ENCODE results near the gene BICDL2. TPM values are rescaled to one million over a fixed set of nuclear protein-coding genes. Genes with fewer than 3 reads are reported as not detected.

The BICDL2 gene
- total and polyA plus RNA-seq, 2 of the 8 experiments (the other 6 are each of a cell fraction or from before 2014, with no cell fraction given): 7.3 to 15.9 TPM

DNA sequence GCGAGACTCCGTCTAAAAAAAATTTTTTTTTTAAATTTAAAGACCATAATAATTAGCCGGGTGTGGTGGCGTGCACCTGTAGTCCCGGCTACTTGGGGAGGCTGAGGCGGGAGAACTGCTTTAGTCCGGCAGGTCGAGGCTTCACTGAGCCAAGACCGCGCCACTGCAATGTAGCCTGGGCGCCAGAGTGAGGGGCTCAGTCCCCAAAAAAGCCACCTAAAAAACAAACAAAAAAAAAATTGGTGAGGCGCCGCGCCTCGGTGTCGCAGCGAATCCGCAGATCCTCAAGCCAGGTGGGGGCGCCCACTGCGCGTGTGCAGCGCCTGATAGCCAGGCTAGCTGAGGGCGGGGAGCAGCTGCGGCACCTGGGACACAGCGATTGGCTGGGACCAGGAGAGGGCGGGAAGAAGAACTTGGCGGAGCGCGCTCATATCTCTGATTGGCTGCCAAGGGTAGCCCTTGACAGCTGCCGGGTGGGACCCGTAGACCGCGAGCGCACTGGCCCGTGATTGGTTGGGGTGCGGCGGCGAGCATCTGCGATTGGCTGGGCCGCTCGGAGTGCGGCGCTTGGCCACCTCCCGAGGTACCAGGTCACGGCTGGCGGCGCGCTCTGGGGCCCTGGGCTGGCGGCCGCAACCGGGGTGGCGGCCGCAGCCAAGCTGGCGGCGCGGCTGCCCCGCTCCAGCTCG lies 33.0 kb downstream of the BICDL2 start (continued):
- TF ChIP-seq, protein P1, sequence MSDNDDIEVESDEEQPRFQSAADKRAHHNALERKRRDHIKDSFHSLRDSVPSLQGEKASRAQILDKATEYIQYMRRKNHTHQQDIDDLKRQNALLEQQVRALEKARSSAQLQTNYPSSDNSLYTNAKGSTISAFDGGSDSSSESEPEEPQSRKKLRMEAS (IDR thresholded peaks at IDR 0.05): peak; percentile 83
- TF ChIP-seq CTCF (IDR thresholded peaks at IDR 0.05; ENCODE audit: control extremely low read depth in 1 of 3, insufficient read depth in 1 of 3, low read depth in 1 of 3, low read length in 3 of 3): peak; percentile 63 to 93 (median 71)
- TF ChIP-seq, protein P2, sequence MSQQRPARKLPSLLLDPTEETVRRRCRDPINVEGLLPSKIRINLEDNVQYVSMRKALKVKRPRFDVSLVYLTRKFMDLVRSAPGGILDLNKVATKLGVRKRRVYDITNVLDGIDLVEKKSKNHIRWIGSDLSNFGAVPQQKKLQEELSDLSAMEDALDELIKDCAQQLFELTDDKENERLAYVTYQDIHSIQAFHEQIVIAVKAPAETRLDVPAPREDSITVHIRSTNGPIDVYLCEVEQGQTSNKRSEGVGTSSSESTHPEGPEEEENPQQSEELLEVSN (IDR thresholded peaks at IDR 0.05): peak; percentile 68

Data from H1 (cell line).